ENCODE measurements around the gene MACF1.

DNA sequence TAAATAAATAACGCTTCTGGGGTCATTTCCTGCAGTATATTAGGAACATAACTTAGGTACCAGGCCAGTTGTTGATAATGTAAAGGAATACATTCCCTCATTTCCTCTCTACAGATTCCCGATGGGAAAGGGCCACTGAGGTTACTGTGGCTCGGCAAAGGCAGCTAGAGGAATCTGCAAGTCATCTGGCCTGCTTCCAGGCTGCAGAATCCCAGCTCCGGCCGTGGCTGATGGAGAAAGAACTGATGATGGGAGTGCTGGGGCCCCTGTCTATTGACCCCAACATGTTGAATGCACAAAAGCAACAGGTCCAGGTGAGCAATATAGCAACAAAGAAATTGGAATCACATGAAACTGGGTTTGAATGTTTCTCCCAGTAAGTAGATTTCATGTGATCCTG, 177.3 kb downstream of the MACF1 start:
- TF ChIP-seq, protein P1, sequence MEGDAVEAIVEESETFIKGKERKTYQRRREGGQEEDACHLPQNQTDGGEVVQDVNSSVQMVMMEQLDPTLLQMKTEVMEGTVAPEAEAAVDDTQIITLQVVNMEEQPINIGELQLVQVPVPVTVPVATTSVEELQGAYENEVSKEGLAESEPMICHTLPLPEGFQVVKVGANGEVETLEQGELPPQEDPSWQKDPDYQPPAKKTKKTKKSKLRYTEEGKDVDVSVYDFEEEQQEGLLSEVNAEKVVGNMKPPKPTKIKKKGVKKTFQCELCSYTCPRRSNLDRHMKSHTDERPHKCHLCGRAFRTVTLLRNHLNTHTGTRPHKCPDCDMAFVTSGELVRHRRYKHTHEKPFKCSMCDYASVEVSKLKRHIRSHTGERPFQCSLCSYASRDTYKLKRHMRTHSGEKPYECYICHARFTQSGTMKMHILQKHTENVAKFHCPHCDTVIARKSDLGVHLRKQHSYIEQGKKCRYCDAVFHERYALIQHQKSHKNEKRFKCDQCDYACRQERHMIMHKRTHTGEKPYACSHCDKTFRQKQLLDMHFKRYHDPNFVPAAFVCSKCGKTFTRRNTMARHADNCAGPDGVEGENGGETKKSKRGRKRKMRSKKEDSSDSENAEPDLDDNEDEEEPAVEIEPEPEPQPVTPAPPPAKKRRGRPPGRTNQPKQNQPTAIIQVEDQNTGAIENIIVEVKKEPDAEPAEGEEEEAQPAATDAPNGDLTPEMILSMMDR (conservative IDR thresholded peaks at IDR 0.05; ENCODE audit: low read depth, low read length): no peak
- TF ChIP-seq EZH2 (IDR thresholded peaks at IDR 0.05; ENCODE audit: low read length, unreplicated experiment) (no peak), EZH2phosphoT487 (IDR thresholded peaks at IDR 0.05; ENCODE audit: borderline replicate concordance, low read length) (no peak)

All from PC-3 (cell line).